T-helper 22 cell (primary cell): ENCODE data around the gene PLEKHA1.

ENCODE experiments used
- DNase-seq: peaks from one replicate; pipeline ENCODE4 v3.0.0-alpha.2; 2020; ENCODE audit warnings: low read depth

Gene PLEKHA1

DNA sequence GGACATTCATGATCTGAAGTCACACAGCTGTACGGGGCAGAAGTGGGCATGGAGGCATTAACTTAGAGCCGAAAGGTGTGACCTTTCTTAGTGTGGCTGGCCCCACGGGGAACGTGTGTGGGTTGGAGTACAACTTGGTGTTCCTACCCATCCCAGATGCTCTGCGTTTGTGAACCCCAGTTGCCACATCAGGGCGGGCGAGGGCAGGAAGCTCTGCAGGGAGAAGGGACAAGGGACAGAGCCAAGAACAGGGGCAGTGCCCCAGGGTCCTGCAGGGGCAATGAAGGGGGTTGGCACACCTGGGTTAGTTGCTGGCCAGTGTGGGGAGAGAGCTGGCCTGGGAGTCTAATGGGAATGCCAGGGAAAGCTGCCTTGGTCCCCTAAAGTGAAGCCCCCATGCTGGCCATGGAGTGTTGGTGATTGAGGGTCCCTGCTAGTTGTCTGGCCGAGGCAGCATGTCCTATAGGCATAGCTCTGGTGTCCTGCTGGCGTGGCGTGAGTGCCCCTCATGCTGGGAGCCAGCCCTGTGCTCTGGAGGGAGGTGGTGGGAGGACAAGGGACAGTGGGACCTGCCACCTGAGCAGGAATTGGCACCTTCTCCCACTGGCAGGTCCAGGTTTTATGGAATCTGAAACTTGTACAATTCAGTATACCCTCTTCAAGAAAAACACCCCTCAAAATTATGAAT, 105.8 kb downstream of the PLEKHA1 start:
- no peak for DNase-seq

GRCh38 chr10:122481296-122482056, 107.0 kb downstream of the PLEKHA1 start:
- no peak for DNase-seq
